Fibroblast of lung (primary cell): ENCODE measurements around the gene KCND1. TPM values are rescaled to one million over a fixed set of nuclear protein-coding genes. Genes with fewer than 3 reads are reported as not detected.

Experiments
- DNase-seq, 2 donors: peaks; one replicate each; pipeline versions ENCODE4 v3.0.0 to v3.0.0-alpha.2; 2010; ENCODE audit warnings: low read depth in 2 of 2
- H2AFZ ChIP-seq: 2 replicates; pipeline ENCODE4 v1.5.1; 2012; ENCODE audit warnings: low read length, control low read depth, inconsistent platforms
- H3K27ac ChIP-seq: 2 replicates; pipeline ENCODE4 v1.5.1; 2011; ENCODE audit warnings: low read length, control low read depth; ENCODE audit not compliant: insufficient read depth
- H3K27me3 ChIP-seq: 2 replicates; pipeline ENCODE4 v1.5.1; 2011; ENCODE audit warnings: mild to moderate bottlenecking, low read length; ENCODE audit not compliant: control insufficient read depth, insufficient read depth
- H3K36me3 ChIP-seq: 2 replicates; pipeline ENCODE4 v1.5.1; 2011; ENCODE audit warnings: low read length; ENCODE audit not compliant: control insufficient read depth, insufficient read depth
- H3K4me1 ChIP-seq: 2 replicates; pipeline ENCODE4 v1.5.1; 2011; ENCODE audit warnings: low read length; ENCODE audit not compliant: control insufficient read depth, insufficient read depth; ENCODE audit errors: extremely low read depth
- H3K4me2 ChIP-seq: 2 replicates; pipeline ENCODE4 v1.5.1; 2011; ENCODE audit warnings: low read length, control low read depth; ENCODE audit not compliant: insufficient read depth; ENCODE audit errors: extremely low read depth
- H3K4me3 ChIP-seq, 4 experiments: fragments of 200-600 bp in 1 of 4; sonication (generic) in 1 of 4; replicated peaks in 1 of 4; 2 replicates each; pipeline ENCODE4 v1.5.1; 2011 to 2016; ENCODE audit warnings: low read length in 4 of 4, low read depth in 3 of 4, mild to moderate bottlenecking in 3 of 4, control low read depth in 2 of 4, inconsistent platforms in 1 of 4, mixed read lengths in 1 of 4; ENCODE audit not compliant: insufficient read depth in 1 of 4; ENCODE audit errors: control extremely low read depth in 1 of 4
- H3K79me2 ChIP-seq: 2 replicates; pipeline ENCODE4 v1.5.1; 2012; ENCODE audit warnings: mild to moderate bottlenecking, low read length, inconsistent platforms; ENCODE audit not compliant: control insufficient read depth, insufficient read depth
- H3K9ac ChIP-seq: 2 replicates; pipeline ENCODE4 v1.5.1; 2011; ENCODE audit warnings: mild to moderate bottlenecking, low read length, control low read depth; ENCODE audit not compliant: insufficient read depth
- H3K9me3 ChIP-seq: 2 replicates; pipeline ENCODE4 v1.5.1; 2012; ENCODE audit warnings: low read depth, low read length; ENCODE audit not compliant: control insufficient read depth, insufficient read depth
- H4K20me1 ChIP-seq: 2 replicates; pipeline ENCODE4 v1.5.1; 2011; ENCODE audit warnings: low read length; ENCODE audit not compliant: control insufficient read depth, insufficient read depth; ENCODE audit errors: extremely low read depth
- EZH2 ChIP-seq: IDR thresholded peaks from 2 replicates; pipeline ENCODE4 v1.5.1; 2012; ENCODE audit warnings: low read length, control low read depth, mild to moderate bottlenecking; ENCODE audit errors: missing control alignments
- polyA plus RNA-seq, 2 donors: library from polyadenylated mRNA; depleted of rRNA in 1 of 2; stranded (reverse) in 1 of 2; unstranded in 1 of 2; fragments of >200 nt; gene quantifications; 2 replicates each; pipeline ENCODE4 v1.2.1, GENCODE V29; 2011 to 2012; ENCODE audit warnings: missing spikeins in 1 of 2
- total RNA-seq: library from RNA; depleted of rRNA; stranded (reverse); fragments of >200 nt; gene quantifications from 2 replicates; pipeline ENCODE4 v1.2.1, GENCODE V29; 2014
- TF ChIP-seq, protein P1 (sequence below), 2 donors: IDR thresholded peaks in 1 of 2; conservative IDR thresholded peaks in 1 of 2; 1 replicate in 1 of 2; 2 replicates in 1 of 2; pipeline ENCODE4 v1.5.1; 2011 to 2012; ENCODE audit warnings: low read length in 2 of 2, control low read depth in 1 of 2, inconsistent platforms in 1 of 2, low read depth in 1 of 2, mild to moderate bottlenecking in 1 of 2

KCND1 gene
- total and polyA plus RNA-seq, 2 donors (not counting 1 experiment from before 2014, with no cell fraction given): 0.41 to 1.3 TPM

- TF ChIP-seq, protein P1, sequence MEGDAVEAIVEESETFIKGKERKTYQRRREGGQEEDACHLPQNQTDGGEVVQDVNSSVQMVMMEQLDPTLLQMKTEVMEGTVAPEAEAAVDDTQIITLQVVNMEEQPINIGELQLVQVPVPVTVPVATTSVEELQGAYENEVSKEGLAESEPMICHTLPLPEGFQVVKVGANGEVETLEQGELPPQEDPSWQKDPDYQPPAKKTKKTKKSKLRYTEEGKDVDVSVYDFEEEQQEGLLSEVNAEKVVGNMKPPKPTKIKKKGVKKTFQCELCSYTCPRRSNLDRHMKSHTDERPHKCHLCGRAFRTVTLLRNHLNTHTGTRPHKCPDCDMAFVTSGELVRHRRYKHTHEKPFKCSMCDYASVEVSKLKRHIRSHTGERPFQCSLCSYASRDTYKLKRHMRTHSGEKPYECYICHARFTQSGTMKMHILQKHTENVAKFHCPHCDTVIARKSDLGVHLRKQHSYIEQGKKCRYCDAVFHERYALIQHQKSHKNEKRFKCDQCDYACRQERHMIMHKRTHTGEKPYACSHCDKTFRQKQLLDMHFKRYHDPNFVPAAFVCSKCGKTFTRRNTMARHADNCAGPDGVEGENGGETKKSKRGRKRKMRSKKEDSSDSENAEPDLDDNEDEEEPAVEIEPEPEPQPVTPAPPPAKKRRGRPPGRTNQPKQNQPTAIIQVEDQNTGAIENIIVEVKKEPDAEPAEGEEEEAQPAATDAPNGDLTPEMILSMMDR (conservative IDR thresholded peaks at IDR 0.05 in 1 of 2, IDR thresholded peaks at IDR 0.05 in 1 of 2; ENCODE audit: low read depth in 1 of 2, low read length in 2 of 2): no peak
- no peak for TF ChIP-seq EZH2
- peak within 1 kb of the TSS; percentile 62 for H3K9ac ChIP-seq
- H3K4me1 ChIP-seq: no peaks in the 10 kb centered on the region
- peak within 1 kb of the TSS; percentile 58 for H3K27ac ChIP-seq
- peak; percentile 77 to 88 for DNase-seq
- peak within 1 kb of the TSS; percentile 76 for H3K4me2 ChIP-seq
- peak within 1 kb of the TSS; percentile 36 to 58 (median 48) for H3K4me3 ChIP-seq
- peaks cover 6% of the 10 kb centered on the region for H3K79me2 ChIP-seq
- H3K27me3 ChIP-seq: no peaks in the 10 kb centered on the region
- no peaks in the 10 kb centered on the region for H4K20me1 ChIP-seq
- H3K9me3 ChIP-seq: no peaks in the 10 kb centered on the region
- no peak within 1 kb of the TSS for H2AFZ ChIP-seq
- peaks cover 2% of the 10 kb centered on the region for H3K36me3 ChIP-seq
Observed at GRCh38 chrX:48918643-48919340, 52.9 kb downstream of the KCND1 start, which contains the start of gene PIM2. TSS of gene PIM2 (minus strand) at chrX:48919024. CDS start at chrX:48918834, 190 bp downstream.

DNA sequence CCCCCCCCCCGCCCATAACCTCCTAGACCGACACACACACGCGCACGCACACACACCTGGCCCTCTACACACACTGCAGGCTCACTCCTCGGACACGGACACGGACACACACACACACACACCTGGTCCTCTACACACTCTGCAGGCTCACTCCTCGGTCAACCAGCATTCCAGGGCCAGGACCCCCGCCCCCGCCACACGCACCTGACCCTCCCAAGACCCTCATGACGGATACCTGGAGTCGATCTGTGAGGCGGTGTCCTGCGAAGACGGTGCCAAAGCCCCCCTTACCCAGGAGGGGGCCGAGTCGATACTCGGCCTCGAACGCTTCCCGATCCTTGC is 53.4 kb downstream of the KCND1 start:
- Histone ChIP-seq H3K27me3 (no peaks in the 10 kb centered on the region), H3K4me1 (no peaks in the 10 kb centered on the region), H3K9ac (peak overlapping the region; percentile 62), H3K36me3 (no peaks in the 10 kb centered on the region), H2AFZ (no peak overlapping the region), H3K79me2 (peaks cover 6% of the 10 kb centered on the region), H3K4me3 (peak overlapping the region; percentile 36 to 58 (median 48)), H3K4me2 (no peak overlapping the region), H4K20me1 (no peaks in the 10 kb centered on the region), H3K9me3 (no peaks in the 10 kb centered on the region), H3K27ac (peak overlapping the region; percentile 58)
- no peak for DNase-seq
- TF ChIP-seq EZH2: no peak
- TF ChIP-seq, protein P1 (conservative IDR thresholded peaks at IDR 0.05 in 1 of 2, IDR thresholded peaks at IDR 0.05 in 1 of 2; ENCODE audit: low read depth in 1 of 2, low read length in 2 of 2): no peak

DNA sequence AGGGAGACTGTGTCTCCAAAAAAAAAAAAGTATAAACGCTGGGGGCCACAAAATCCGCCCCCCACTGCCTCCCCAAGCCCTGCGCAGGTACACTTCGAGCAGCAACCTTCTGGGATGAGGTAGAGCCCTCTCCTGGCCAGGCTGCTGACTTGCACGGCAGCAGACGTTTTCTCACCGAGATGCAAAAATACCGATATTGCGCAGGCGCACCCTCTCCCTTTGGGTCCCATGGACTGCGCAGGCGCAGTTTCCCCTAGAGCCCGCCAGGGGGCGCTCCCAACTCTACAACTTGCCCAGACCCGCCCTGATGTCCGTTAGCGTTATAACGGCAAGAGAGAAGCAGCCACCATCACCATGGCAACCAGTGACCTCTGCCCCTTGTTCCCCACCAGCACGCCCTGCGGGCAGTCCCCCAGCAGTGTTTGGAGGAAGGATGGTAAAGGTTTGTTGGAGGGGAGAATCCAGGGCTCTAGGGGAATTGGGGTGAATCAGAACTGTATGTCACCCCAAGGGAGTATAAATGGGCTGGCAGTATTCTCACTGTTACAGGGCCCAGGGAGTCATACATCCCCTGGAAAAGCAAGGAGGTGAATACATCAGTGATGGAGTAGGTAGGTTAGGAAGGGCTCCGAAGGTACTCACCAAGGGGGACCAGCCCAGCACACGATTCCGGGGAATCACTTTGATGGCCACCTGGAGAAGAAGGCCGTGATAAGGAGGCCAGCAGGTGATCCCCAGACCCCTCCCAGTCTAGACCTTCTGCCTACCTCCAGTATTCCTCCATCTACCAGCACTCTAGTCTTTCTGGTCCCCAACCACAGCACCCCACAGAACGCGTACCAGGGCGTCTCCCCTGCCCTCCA is 54.3 kb downstream of the KCND1 start:
- peak overlapping the region; percentile 43 for H3K27ac ChIP-seq
- H3K4me2 ChIP-seq: peak overlapping the region; percentile 76
- H2AFZ ChIP-seq: no peak overlapping the region

More for the DNA sequence above, 54.3 kb downstream of the KCND1 start:
- H4K20me1 ChIP-seq: no peaks in the 10 kb centered on the region
- no peaks in the 10 kb centered on the region for H3K9me3 ChIP-seq
- no peak for TF ChIP-seq EZH2
- TF ChIP-seq, protein P1 (conservative IDR thresholded peaks at IDR 0.05 in 1 of 2, IDR thresholded peaks at IDR 0.05 in 1 of 2; ENCODE audit: low read depth in 1 of 2, low read length in 2 of 2): peak; percentile 65 to 78
- peak overlapping the region in 2 of 4 experiments; percentile 43 to 58 for H3K4me3 ChIP-seq
- no peak overlapping the region for H3K9ac ChIP-seq
- H3K4me1 ChIP-seq: no peaks in the 10 kb centered on the region
- H3K36me3 ChIP-seq: no peaks in the 10 kb centered on the region
- peak; percentile 76 to 89 for DNase-seq
- H3K79me2 ChIP-seq: peaks cover 6% of the 10 kb centered on the region
- H3K27me3 ChIP-seq: no peaks in the 10 kb centered on the region
